Astrocyte (in vitro differentiated cells and primary cell): Measurements from ENCODE around the gene STX1A.

ENCODE experiments used
- EZH2 ChIP-seq: IDR thresholded peaks from 2 replicates; pipeline ENCODE4 v1.6.1; 2012; ENCODE audit warnings: mild to moderate bottlenecking, low read length, inconsistent platforms; ENCODE audit not compliant: insufficient read depth
- TF ChIP-seq, protein P1 (sequence below): IDR thresholded peaks from 2 replicates; pipeline ENCODE4 v1.5.1; 2011; ENCODE audit warnings: low read depth, mild to moderate bottlenecking, inconsistent platforms, low read length, moderate library complexity; ENCODE audit not compliant: insufficient read depth

DNA sequence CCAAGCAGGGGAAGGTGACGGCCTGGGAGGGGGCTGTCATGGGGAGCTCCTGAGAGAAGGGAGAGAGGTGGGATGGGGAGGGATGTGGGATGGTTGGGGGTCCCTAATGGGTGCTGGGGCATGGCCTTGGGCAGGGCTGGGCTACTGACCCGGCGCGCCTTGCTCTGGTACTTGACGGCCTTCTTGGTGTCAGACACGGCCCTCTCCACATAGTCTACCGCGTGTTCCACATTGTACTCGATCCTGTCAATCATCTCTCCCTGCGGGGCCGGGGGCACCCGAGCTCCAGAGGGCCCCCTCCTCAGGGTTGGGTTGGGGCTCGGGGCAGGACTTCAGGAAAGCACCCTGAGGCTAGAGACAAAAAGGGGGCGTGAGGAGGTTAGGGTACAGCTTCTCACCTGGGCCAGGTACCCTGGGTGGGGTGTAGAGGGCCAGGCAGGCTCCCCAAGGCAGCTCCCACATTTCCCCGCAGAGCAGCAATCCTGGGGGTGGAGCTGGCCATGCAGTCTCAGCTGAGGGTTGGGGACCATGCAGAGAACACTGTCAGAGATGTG lies 18.8 kb downstream of the STX1A start:
- TF ChIP-seq, protein P1, sequence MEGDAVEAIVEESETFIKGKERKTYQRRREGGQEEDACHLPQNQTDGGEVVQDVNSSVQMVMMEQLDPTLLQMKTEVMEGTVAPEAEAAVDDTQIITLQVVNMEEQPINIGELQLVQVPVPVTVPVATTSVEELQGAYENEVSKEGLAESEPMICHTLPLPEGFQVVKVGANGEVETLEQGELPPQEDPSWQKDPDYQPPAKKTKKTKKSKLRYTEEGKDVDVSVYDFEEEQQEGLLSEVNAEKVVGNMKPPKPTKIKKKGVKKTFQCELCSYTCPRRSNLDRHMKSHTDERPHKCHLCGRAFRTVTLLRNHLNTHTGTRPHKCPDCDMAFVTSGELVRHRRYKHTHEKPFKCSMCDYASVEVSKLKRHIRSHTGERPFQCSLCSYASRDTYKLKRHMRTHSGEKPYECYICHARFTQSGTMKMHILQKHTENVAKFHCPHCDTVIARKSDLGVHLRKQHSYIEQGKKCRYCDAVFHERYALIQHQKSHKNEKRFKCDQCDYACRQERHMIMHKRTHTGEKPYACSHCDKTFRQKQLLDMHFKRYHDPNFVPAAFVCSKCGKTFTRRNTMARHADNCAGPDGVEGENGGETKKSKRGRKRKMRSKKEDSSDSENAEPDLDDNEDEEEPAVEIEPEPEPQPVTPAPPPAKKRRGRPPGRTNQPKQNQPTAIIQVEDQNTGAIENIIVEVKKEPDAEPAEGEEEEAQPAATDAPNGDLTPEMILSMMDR, result no peak
- no peak for TF ChIP-seq EZH2
